GM10847 (cell line): ENCODE measurements around the gene AACS.

ENCODE experiments used
- POLR2A ChIP-seq: IDR thresholded peaks from 2 replicates; pipeline ENCODE4 v1.6.1; 2011; ENCODE audit not compliant: insufficient read length; ENCODE audit errors: extremely low read depth

AACS gene

DNA sequence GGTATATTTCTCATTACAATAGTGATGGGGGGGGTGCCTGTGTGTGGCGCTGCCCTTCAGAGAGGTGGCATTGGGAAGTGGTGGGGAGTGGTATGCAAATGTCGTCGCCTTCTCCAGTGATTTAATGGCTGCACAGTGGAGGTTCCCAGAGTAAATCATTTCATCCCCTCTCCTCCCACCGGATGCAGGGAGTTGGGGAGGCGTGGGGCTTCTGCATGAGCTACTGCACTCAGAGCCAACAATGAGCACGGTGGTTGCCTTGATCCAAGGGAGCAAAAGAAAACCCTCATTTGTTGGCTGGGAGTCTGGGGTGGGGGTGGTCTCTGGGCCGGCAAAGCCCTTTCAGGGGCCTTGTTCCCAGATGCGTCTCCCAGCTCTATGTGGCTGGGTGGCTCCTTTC, 124.3 kb downstream of the AACS start:
- no peak for TF ChIP-seq POLR2A

DNA sequence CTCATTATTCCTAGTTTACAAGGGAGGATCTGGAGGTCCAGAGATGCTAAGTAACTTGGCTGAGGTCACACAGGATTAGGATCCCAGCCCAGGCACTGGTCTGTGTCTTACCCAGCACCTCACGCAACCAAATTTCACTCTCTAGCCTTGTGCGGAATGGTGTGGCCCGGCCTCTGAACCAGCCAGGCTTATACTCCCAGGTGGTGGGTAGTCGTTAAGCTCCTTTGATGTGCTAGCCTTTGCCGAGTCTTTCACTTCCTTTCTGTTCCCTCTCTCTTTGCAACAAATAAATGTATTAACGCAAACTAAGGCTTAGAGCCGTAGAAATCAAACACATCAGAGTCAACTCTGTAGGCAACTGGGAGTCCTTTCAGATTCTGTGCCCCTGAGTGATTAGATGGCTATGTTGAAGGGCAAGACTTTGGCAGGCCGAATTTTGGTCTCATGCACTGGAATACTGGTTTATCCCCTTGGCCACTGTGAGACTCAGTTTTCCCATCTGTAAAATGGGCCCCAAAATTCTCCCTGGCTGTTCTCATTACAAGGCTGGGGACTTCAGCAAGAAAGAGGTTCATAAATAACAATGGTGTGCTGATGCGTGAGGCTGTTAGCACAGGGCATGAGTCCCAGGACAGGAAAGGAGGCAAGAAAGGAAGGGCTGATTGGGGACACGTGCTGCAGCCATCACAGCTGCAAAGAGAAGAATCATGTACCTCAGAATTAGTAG, 126.3 kb downstream of the AACS start:
- TF ChIP-seq POLR2A = no peak

DNA sequence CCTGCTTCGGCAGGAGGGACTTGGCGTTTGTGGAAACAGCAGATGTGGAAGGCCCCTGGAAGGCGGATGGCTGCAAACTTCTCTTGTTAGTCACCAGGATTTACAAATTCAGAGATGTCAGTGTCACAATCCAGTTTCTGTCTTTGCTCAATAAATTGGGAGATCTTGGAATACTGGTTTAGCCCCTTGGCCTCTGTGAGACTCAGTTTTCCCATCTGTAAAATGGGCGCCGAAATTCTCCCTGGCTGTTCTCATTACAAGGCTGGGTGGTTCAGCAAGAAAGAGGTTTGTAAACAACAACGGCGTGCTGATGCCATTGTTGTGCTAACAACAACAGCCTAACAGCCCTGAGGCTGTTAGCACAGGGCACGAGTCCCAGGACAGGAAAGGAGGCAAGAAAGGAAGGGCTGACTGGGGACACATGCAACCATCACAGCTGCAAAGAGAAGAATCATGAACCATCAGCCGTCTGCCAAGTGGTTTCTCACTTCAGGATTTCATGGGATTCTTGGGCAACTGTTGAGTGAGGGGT, 127.5 kb downstream of the AACS start:
- TF ChIP-seq POLR2A = no peak
